CD14-positive monocyte (primary cell): ENCODE data around the gene AMBRA1. TPM values are rescaled to one million over a fixed set of nuclear protein-coding genes. Genes with fewer than 3 reads are reported as not detected.

ENCODE experiments used
- DNase-seq, 3 donors: peaks; one replicate each; pipeline ENCODE4 v3.0.0-alpha.2; 2011 to 2022
- H2AFZ ChIP-seq: 2 replicates; pipeline ENCODE4 v1.6.0; 2012; ENCODE audit warnings: mild to moderate bottlenecking, low read depth, low read length, inconsistent platforms; ENCODE audit not compliant: insufficient read depth, poor library complexity, severe bottlenecking
- H3K27ac ChIP-seq, 2 donors: 1 replicate in 1 of 2; 2 replicates in 1 of 2; pipeline ENCODE4 v1.5.1; 2012 to 2013; ENCODE audit warnings: low read length in 2 of 2, control low read depth in 1 of 2, inconsistent platforms in 1 of 2, low read depth in 1 of 2, mild to moderate bottlenecking in 1 of 2
- H3K27me3 ChIP-seq, 2 donors: one replicate each; pipeline versions ENCODE4 v1.6.0 to v1.6.1; 2011 to 2013; ENCODE audit warnings: low read length in 2 of 2; ENCODE audit not compliant: control insufficient read depth in 2 of 2, insufficient read depth in 2 of 2
- H3K36me3 ChIP-seq, 2 donors: replicated peaks in 1 of 2; 1 replicate in 1 of 2; 2 replicates in 1 of 2; pipeline versions ENCODE4 v1.5.1 to v1.6.1; 2012 to 2013; ENCODE audit warnings: low read length in 2 of 2, control low read depth in 1 of 2, inconsistent platforms in 1 of 2, mild to moderate bottlenecking in 1 of 2; ENCODE audit not compliant: insufficient read depth in 2 of 2, control insufficient read depth in 1 of 2
- H3K4me1 ChIP-seq, 2 donors: 1 replicate in 1 of 2; 2 replicates in 1 of 2; pipeline versions ENCODE4 v1.5.1 to v1.6.1; 2012 to 2013; ENCODE audit warnings: low read length in 2 of 2, control low read depth in 1 of 2, inconsistent platforms in 1 of 2, mild to moderate bottlenecking in 1 of 2, moderate library complexity in 1 of 2; ENCODE audit not compliant: insufficient read depth in 2 of 2, control insufficient read depth in 1 of 2
- H3K4me2 ChIP-seq: replicated peaks from 2 replicates; pipeline ENCODE3; 2012; ENCODE audit warnings: low read length, moderate library complexity, mild to moderate bottlenecking; ENCODE audit not compliant: poor library complexity, severe bottlenecking; ENCODE audit errors: extremely low read depth
- H3K4me3 ChIP-seq, 3 experiments: fragments of 200-600 bp in 1 of 3; sonication (generic) in 1 of 3; replicated peaks in 1 of 3; 1 replicate in 2 of 3; 2 replicates in 1 of 3; pipeline ENCODE4 v1.5.1; 2011 to 2013; ENCODE audit warnings: low read length in 3 of 3, mild to moderate bottlenecking in 3 of 3, control low read depth in 2 of 3, low read depth in 2 of 3, inconsistent platforms in 1 of 3, moderate library complexity in 1 of 3
- H3K79me2 ChIP-seq: 2 replicates; pipeline ENCODE4 v1.6.0; 2012; ENCODE audit warnings: mild to moderate bottlenecking, control low read depth, inconsistent platforms, low read length, moderate library complexity; ENCODE audit not compliant: insufficient read depth
- H3K9ac ChIP-seq: 2 replicates; pipeline ENCODE4 v1.6.0; 2017; ENCODE audit warnings: low read length, mild to moderate bottlenecking; ENCODE audit not compliant: insufficient read depth, poor library complexity, severe bottlenecking
- H3K9me3 ChIP-seq, 2 donors: replicated peaks in 1 of 2; 1 replicate in 1 of 2; 2 replicates in 1 of 2; pipeline versions ENCODE4 v1.5.1 to v1.6.1; 2012 to 2013; ENCODE audit warnings: low read length in 2 of 2, control low read depth in 1 of 2; ENCODE audit not compliant: control insufficient read depth in 1 of 2, insufficient read depth in 1 of 2
- H4K20me1 ChIP-seq: 2 replicates; pipeline ENCODE4 v1.6.0; 2012; ENCODE audit warnings: mild to moderate bottlenecking, low read length, control low read depth, moderate library complexity; ENCODE audit not compliant: insufficient read depth
- H3K27ac Mint-ChIP-seq, 7 donors: one replicate each; pipeline ENCODE4 v1.8.0; 2020; ENCODE audit warnings: mild to moderate bottlenecking in 7 of 7, mixed read lengths in 7 of 7, moderate library complexity in 6 of 7, inconsistent platforms in 2 of 7
- H3K27me3 Mint-ChIP-seq, 3 donors: one replicate each; pipeline ENCODE4 v1.8.0; 2021 to 2022; ENCODE audit warnings: low read depth in 3 of 3, mild to moderate bottlenecking in 3 of 3, mixed read lengths in 3 of 3, moderate library complexity in 3 of 3, inconsistent platforms in 1 of 3
- H3K36me3 Mint-ChIP-seq, 2 donors: one replicate each; pipeline ENCODE4 v1.8.0; 2020; ENCODE audit warnings: mixed read lengths in 2 of 2, inconsistent platforms in 1 of 2, mild to moderate bottlenecking in 1 of 2
- H3K4me1 Mint-ChIP-seq: one replicate; pipeline ENCODE4 v1.8.0; 2020; ENCODE audit warnings: mild to moderate bottlenecking, mixed read lengths
- H3K4me3 Mint-ChIP-seq, 2 donors: one replicate each; pipeline ENCODE4 v1.8.0; 2020; ENCODE audit warnings: mild to moderate bottlenecking in 2 of 2, mixed read lengths in 2 of 2, moderate library complexity in 1 of 2
- H3K9me3 Mint-ChIP-seq, 7 donors: one replicate each; pipeline ENCODE4 v1.8.0; 2020 to 2022; ENCODE audit warnings: mixed read lengths in 7 of 7, mild to moderate bottlenecking in 6 of 7, moderate library complexity in 6 of 7, inconsistent platforms in 2 of 7
- CTCF ChIP-seq: fragments of 200-600 bp; IDR thresholded peaks from one replicate; pipeline ENCODE4 v1.8.0; 2022; ENCODE audit warnings: antibody characterized with exemption, mild to moderate bottlenecking
- WGBS: methylation state at CpG from one replicate; pipeline ENCODE4 v1.1.5; 2013; ENCODE audit warnings: missing lambda C conversion rate; ENCODE audit not compliant: insufficient coverage; 5-methylcytosine and 5-hydroxymethylcytosine counted together
- intact Hi-C, 2 donors: fragments of 100-400 bp; cut with micrococcal nuclease; formaldehyde crosslinking; loops; one replicate each; pipeline versions ENCODE4 v1.15.0 to v1.15.1; 2023
- polyA plus RNA-seq, 3 donors: library from polyadenylated mRNA; depleted of rRNA in 1 of 3; unstranded in 2 of 3; stranded (reverse) in 1 of 3; fragments of 300-500 nt in 2 of 3; fragments of >200 nt in 1 of 3; fragmentation: Illumina TruSeq in 2 of 3; gene quantifications; 1 replicate in 2 of 3; 2 replicates in 1 of 3; pipeline ENCODE4 v1.2.3, GENCODE V29; 2012 to 2021

Gene AMBRA1
- polyA plus RNA-seq, 3 donors: 2.1 to 6.1 (median 3.8) TPM

- no peak for TF ChIP-seq CTCF
- H3K9me3 ChIP-seq: no peaks in the 10 kb centered on the region
- H3K27ac ChIP-seq: no peak overlapping the region
- no peaks in the 10 kb centered on the region for H3K4me1 Mint-ChIP-seq
- H3K4me3 Mint-ChIP-seq: no peak overlapping the region
- no peaks in the 10 kb centered on the region for H3K9me3 Mint-ChIP-seq
- peaks cover 52 to 76% of the 10 kb centered on the region in 2 donors for H3K36me3 Mint-ChIP-seq
- peaks cover 37% of the 10 kb centered on the region for H3K79me2 ChIP-seq
- WGBS: 96% methylated on average over 15 of the region's 22 CpGs
- H3K27ac Mint-ChIP-seq: no peak overlapping the region
- no peak overlapping the region for H2AFZ ChIP-seq
- intact Hi-C loops: no loop called here
- peaks cover 41% of the 10 kb centered on the region for H4K20me1 ChIP-seq
- H3K27me3 ChIP-seq: no peaks in the 10 kb centered on the region
- no peaks in the 10 kb centered on the region for H3K4me1 ChIP-seq
- no peak overlapping the region for H3K9ac ChIP-seq
- H3K4me3 ChIP-seq: no peak overlapping the region
- peaks cover 0 to 2% (median 0%) of the 10 kb centered on the region in 3 donors for H3K27me3 Mint-ChIP-seq
- no peak overlapping the region for H3K4me2 ChIP-seq
- peaks cover 56 to 87% of the 10 kb centered on the region in 2 donors for H3K36me3 ChIP-seq
- DNase-seq: no peak
Measured at GRCh38 chr11:46633291-46634217, 39.7 kb upstream of the AMBRA1 start.

GRCh38 chr11:46632502-46632901, 38.7 kb upstream of the AMBRA1 start:
- Histone ChIP-seq H3K79me2 (peaks cover 35% of the 10 kb centered on the region), H3K4me3 (no peak overlapping the region), H2AFZ (no peak overlapping the region), H3K4me2 (no peak overlapping the region), H3K9ac (no peak overlapping the region), H3K4me1 (no peaks in the 10 kb centered on the region), H4K20me1 (peaks cover 49% of the 10 kb centered on the region), H3K9me3 (no peaks in the 10 kb centered on the region), H3K27ac (no peak overlapping the region), H3K36me3 (peaks cover 57 to 86% of the 10 kb centered on the region in 2 donors), H3K27me3 (no peaks in the 10 kb centered on the region)
- TF ChIP-seq CTCF: no peak
- intact Hi-C loops: no loop called here
- Mint-ChIP-seq H3K27ac (no peak overlapping the region), H3K4me1 (no peaks in the 10 kb centered on the region), H3K4me3 (no peak overlapping the region), H3K27me3 (no peaks in the 10 kb centered on the region), H3K9me3 (no peaks in the 10 kb centered on the region), H3K36me3 (peaks cover 49 to 74% of the 10 kb centered on the region in 2 donors)
- no peak for DNase-seq
- no CpG with 5 or more reads among the region's 1 CpG for WGBS
